ENCODE results near the gene EIF3B. TPM values are rescaled to one million over a fixed set of nuclear protein-coding genes. Genes with fewer than 3 reads are reported as not detected.

EIF3B gene
- total and polyA plus RNA-seq, 2 of the 4 experiments (the other 2 are of a cell fraction) = 105 to 201 TPM

DNA sequence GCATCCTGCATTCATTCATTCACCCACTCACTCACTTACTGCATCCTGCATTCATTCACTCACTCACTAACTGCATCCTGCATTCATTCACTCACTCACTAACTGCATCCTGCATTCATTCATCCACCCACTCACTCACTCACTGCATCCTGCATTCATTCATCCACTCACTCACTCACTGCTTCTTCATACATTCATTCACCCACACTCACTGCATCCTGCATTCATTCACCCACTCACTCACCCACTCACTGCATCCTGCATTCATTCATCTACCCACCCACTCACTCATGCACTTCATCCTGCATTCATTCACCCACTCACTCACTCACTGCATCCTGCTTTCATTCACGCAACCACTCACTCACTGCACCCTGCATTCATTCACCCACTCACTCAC, 38.8 kb upstream of the EIF3B start:
- H2BK20ac ChIP-seq (ENCODE audit: low read depth, low read length) = no peak overlapping the region
- no peak overlapping the region for H3K4me2 ChIP-seq (ENCODE audit: low read depth, low read length)
- H3K23ac ChIP-seq (ENCODE audit: low read depth, low read length) = no peak overlapping the region
- H2AFZ ChIP-seq (replicated peaks; ENCODE audit: low read length, poor library complexity) = no peak overlapping the region
- ATAC-seq (ENCODE audit: low read depth) = no peak
- DNase-seq = no peak
- peaks cover 15 to 26% of the 10 kb centered on the region in 2 experiments for H3K79me1 ChIP-seq (ENCODE audit: low read depth in 1 of 2, low read length in 2 of 2)
- TF ChIP-seq FOS (IDR thresholded peaks at IDR 0.05; ENCODE audit: low read depth, low read length) (no peak), POLR2A (IDR thresholded peaks at IDR 0.05; ENCODE audit: low read depth, low read length) (no peak), CEBPB (IDR thresholded peaks at IDR 0.05; ENCODE audit: low read depth, low read length) (no peak), RAD21 (IDR thresholded peaks at IDR 0.05; ENCODE audit: low read length) (no peak), CHD1 (IDR thresholded peaks at IDR 0.05; ENCODE audit: low read depth, low read length) (no peak), RCOR1 (IDR thresholded peaks at IDR 0.05; ENCODE audit: insufficient replicate concordance, low read length) (no peak), BHLHE40 (IDR thresholded peaks at IDR 0.05; ENCODE audit: low read depth, low read length) (no peak), MXI1 (IDR thresholded peaks at IDR 0.05; ENCODE audit: borderline replicate concordance, low read depth, low read length) (no peak), MAFK (IDR thresholded peaks at IDR 0.05; ENCODE audit: low read depth, low read length) (no peak), RFX5 (IDR thresholded peaks at IDR 0.05; ENCODE audit: low read depth, low read length) (no peak), SMC3 (IDR thresholded peaks at IDR 0.05; ENCODE audit: low read depth, low read length) (no peak)
- TF ChIP-seq, protein P1, sequence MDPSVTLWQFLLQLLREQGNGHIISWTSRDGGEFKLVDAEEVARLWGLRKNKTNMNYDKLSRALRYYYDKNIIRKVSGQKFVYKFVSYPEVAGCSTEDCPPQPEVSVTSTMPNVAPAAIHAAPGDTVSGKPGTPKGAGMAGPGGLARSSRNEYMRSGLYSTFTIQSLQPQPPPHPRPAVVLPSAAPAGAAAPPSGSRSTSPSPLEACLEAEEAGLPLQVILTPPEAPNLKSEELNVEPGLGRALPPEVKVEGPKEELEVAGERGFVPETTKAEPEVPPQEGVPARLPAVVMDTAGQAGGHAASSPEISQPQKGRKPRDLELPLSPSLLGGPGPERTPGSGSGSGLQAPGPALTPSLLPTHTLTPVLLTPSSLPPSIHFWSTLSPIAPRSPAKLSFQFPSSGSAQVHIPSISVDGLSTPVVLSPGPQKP (IDR thresholded peaks at IDR 0.05; ENCODE audit: borderline replicate concordance, low read depth, low read length) = no peak
- TF ChIP-seq, protein P2, sequence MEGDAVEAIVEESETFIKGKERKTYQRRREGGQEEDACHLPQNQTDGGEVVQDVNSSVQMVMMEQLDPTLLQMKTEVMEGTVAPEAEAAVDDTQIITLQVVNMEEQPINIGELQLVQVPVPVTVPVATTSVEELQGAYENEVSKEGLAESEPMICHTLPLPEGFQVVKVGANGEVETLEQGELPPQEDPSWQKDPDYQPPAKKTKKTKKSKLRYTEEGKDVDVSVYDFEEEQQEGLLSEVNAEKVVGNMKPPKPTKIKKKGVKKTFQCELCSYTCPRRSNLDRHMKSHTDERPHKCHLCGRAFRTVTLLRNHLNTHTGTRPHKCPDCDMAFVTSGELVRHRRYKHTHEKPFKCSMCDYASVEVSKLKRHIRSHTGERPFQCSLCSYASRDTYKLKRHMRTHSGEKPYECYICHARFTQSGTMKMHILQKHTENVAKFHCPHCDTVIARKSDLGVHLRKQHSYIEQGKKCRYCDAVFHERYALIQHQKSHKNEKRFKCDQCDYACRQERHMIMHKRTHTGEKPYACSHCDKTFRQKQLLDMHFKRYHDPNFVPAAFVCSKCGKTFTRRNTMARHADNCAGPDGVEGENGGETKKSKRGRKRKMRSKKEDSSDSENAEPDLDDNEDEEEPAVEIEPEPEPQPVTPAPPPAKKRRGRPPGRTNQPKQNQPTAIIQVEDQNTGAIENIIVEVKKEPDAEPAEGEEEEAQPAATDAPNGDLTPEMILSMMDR (conservative IDR thresholded peaks at IDR 0.05; ENCODE audit: low read depth, low read length) = no peak
- TF ChIP-seq, protein P3, sequence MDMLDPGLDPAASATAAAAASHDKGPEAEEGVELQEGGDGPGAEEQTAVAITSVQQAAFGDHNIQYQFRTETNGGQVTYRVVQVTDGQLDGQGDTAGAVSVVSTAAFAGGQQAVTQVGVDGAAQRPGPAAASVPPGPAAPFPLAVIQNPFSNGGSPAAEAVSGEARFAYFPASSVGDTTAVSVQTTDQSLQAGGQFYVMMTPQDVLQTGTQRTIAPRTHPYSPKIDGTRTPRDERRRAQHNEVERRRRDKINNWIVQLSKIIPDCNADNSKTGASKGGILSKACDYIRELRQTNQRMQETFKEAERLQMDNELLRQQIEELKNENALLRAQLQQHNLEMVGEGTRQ (IDR thresholded peaks at IDR 0.05; ENCODE audit: low read depth, low read length) = no peak
- BruUV-seq (replicated peaks) = no TSS peak
- H2AK5ac ChIP-seq (ENCODE audit: low read depth, low read length) = no peak overlapping the region; the same call in 1 of the 2 replicates
- no peak overlapping the region for H3K4me3 ChIP-seq (ENCODE audit: insufficient read depth, low read depth, low read length)
- no peak overlapping the region for H2BK15ac ChIP-seq (ENCODE audit: low read depth, low read length)
- no peaks in the 10 kb centered on the region for H3K4me1 ChIP-seq (ENCODE audit: control insufficient read depth, insufficient read depth, low read length)
- H2BK5ac ChIP-seq (ENCODE audit: low read depth, low read length, poor library complexity, severe bottlenecking) = no peak overlapping the region
- no peak overlapping the region for H3K56ac ChIP-seq (ENCODE audit: extremely low read depth, insufficient read depth, low read length)
- peaks cover 2% of the 10 kb centered on the region; the same call in 1 of the 2 replicates for H3K27me3 ChIP-seq (ENCODE audit: control insufficient read depth, insufficient read depth, low read length)
- H4K91ac ChIP-seq (ENCODE audit: insufficient read depth, low read depth, low read length) = no peak overlapping the region
- no peak overlapping the region for H3K27ac ChIP-seq (ENCODE audit: insufficient read depth, low read length)
- POLR2A ChIA-PET (ENCODE audit: unreplicated experiment) = no interaction called here
- WGBS, 2 experiments (ENCODE audit: extremely low coverage in 2 of 2, insufficient read length in 1 of 2) = 100% methylated on average over 1 of the region's 1 CpG; no CpG with 5 or more reads in 1 of the 2 experiments
- H2BK120ac ChIP-seq (ENCODE audit: low read depth, low read length) = no peak overlapping the region
- H3K9me3 ChIP-seq (ENCODE audit: control insufficient read depth, insufficient read depth, low read length) = no peaks in the 10 kb centered on the region
- CTCF ChIA-PET = no interaction called here
- no peak overlapping the region for H2AK9ac ChIP-seq (replicated peaks; ENCODE audit: low read depth, low read length, poor library complexity)
- no peaks in the 10 kb centered on the region for H3K36me3 ChIP-seq (ENCODE audit: control insufficient read depth, insufficient read depth, low read length)
- H4K20me1 ChIP-seq (ENCODE audit: insufficient read depth, low read length) = no peaks in the 10 kb centered on the region
- no peak overlapping the region for H3K9ac ChIP-seq (ENCODE audit: low read depth, low read length)
- intact Hi-C loops (cut with micrococcal nuclease) (no loop called here), dilution Hi-C loops (cut with HindIII; ENCODE audit: low sequenced_read_pairs, unreplicated experiment) (no loop called here), in situ Hi-C loops (cut with MboI; ENCODE audit: low sequenced_read_pairs) (no loop called here)
- H3K14ac ChIP-seq (replicated peaks; ENCODE audit: low read depth, low read length) = no peak overlapping the region
- H3K18ac ChIP-seq (ENCODE audit: low read depth, low read length) = no peak overlapping the region
- H3K9me1 ChIP-seq (ENCODE audit: insufficient read depth, low read length) = peaks cover 9% of the 10 kb centered on the region
- no peak overlapping the region for H4K5ac ChIP-seq (ENCODE audit: low read depth, low read length)
- no peak overlapping the region for H4K8ac ChIP-seq (ENCODE audit: low read depth in 2 of 2, low read length in 2 of 2)
- H3K4ac ChIP-seq (ENCODE audit: low read depth, low read length) = no peak overlapping the region
